GM12878 (cell line): Measurements from ENCODE around the gene NFAT5. TPM values are rescaled to one million over a fixed set of nuclear protein-coding genes. Genes with fewer than 3 reads are reported as not detected.

ENCODE experiments used
- ELK1 ChIP-seq: IDR thresholded peaks from 2 replicates; pipeline ENCODE4 v1.6.1; 2012; ENCODE audit warnings: low read depth, low read length, improper control_type of control experiment
- JUNB ChIP-seq: IDR thresholded peaks from 2 replicates; pipeline ENCODE4 v1.6.1; 2016; ENCODE audit warnings: antibody characterized with exemption, mild to moderate bottlenecking
- MTA3 ChIP-seq: IDR thresholded peaks from 2 replicates; pipeline ENCODE4 v1.6.1; 2012; ENCODE audit warnings: low read length, inconsistent platforms, borderline replicate concordance
- POLR2A ChIP-seq: IDR thresholded peaks from 2 replicates; pipeline ENCODE4 v1.6.1; 2011; ENCODE audit warnings: low read depth, mild to moderate bottlenecking, low read length
- RELB ChIP-seq: fragments of 450-650 bp; IDR thresholded peaks from 2 replicates; pipeline ENCODE4 v1.6.1; 2017; ENCODE audit warnings: low read depth, mild to moderate bottlenecking, moderate library complexity
- polyA plus RNA-seq, 11 experiments: library from polyadenylated mRNA; depleted of rRNA in 4 of 11; unstranded in 6 of 11; stranded (reverse) in 5 of 11; fragments of >200 nt; fragmentation: Nextera tagmentation in 4 of 11; fragmentation: Illumina TruSeq in 1 of 11; extraction: Ambion mirVana in 4 of 11; extraction: Trizol in 1 of 11; gene quantifications; 1 replicate in 1 of 11; 2 replicates in 10 of 11; pipeline versions ENCODE4 v1.2.1 to v1.2.3, GENCODE V29; 2011 to 2016; ENCODE audit warnings: inconsistent platforms in 2 of 11, missing spikeins in 2 of 11, low read depth in 1 of 11
- total RNA-seq, 4 experiments: library from RNA; depleted of rRNA in 3 of 4; stranded (reverse); fragments of >200 nt in 3 of 4; fragmentation: Illumina TruSeq in 1 of 4; extraction: Trizol in 1 of 4; gene quantifications; 2 replicates each; pipeline versions ENCODE4 v1.2.1 to v1.2.3, GENCODE V29; 2013 to 2021
- TF ChIP-seq, protein P1 (sequence below): fragments of 450-650 bp; formaldehyde crosslinking; IDR thresholded peaks from 2 replicates; pipeline ENCODE4 v1.4.0; 2020; ENCODE audit warnings: mild to moderate bottlenecking, moderate library complexity
- TF ChIP-seq, protein P2 (sequence below): IDR thresholded peaks from 2 replicates; pipeline ENCODE4 v1.6.1; 2011; ENCODE audit warnings: low read depth, mild to moderate bottlenecking, low read length, moderate library complexity, borderline replicate concordance; ENCODE audit errors: extremely low read depth

The NFAT5 gene
- total and polyA plus RNA-seq, 10 of the 15 experiments (the other 5 are each of a cell fraction or from before 2014, with no cell fraction given) = 0.58 to 31.5 (median 12.7) TPM

DNA sequence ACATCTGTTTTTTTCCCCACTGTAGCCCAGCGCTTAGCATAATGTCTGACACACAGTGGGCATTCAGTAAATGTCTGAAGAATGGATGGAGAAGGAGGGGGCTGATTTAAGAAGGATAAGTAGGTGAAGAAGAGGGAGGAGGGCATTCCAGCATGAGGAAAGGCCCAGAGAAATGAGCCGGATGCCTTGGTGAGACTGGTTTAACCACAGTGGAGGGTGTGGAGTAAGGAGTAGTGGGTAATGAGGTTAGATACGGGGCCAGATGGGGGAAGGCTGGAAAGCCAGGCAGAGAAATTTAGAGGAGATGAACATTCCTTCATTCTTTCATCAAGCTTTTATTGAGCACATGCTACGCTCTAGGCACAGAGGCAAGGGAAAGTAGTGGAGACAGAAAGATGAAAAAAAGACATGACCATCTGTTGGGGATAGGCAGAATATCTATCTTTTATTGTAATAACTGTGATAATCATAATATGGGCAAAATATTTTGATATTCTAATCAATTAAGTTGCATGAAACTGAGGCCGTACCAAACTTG, 43.7 kb upstream of the NFAT5 start (continued):
- TF ChIP-seq, protein P1, sequence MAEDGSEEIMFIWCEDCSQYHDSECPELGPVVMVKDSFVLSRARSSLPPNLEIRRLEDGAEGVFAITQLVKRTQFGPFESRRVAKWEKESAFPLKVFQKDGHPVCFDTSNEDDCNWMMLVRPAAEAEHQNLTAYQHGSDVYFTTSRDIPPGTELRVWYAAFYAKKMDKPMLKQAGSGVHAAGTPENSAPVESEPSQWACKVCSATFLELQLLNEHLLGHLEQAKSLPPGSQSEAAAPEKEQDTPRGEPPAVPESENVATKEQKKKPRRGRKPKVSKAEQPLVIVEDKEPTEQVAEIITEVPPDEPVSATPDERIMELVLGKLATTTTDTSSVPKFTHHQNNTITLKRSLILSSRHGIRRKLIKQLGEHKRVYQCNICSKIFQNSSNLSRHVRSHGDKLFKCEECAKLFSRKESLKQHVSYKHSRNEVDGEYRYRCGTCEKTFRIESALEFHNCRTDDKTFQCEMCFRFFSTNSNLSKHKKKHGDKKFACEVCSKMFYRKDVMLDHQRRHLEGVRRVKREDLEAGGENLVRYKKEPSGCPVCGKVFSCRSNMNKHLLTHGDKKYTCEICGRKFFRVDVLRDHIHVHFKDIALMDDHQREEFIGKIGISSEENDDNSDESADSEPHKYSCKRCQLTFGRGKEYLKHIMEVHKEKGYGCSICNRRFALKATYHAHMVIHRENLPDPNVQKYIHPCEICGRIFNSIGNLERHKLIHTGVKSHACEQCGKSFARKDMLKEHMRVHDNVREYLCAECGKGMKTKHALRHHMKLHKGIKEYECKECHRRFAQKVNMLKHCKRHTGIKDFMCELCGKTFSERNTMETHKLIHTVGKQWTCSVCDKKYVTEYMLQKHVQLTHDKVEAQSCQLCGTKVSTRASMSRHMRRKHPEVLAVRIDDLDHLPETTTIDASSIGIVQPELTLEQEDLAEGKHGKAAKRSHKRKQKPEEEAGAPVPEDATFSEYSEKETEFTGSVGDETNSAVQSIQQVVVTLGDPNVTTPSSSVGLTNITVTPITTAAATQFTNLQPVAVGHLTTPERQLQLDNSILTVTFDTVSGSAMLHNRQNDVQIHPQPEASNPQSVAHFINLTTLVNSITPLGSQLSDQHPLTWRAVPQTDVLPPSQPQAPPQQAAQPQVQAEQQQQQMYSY = no peak
- TF ChIP-seq JUNB (no peak), POLR2A (no peak), RELB (no peak), MTA3 (no peak), ELK1 (no peak)
- TF ChIP-seq, protein P2, sequence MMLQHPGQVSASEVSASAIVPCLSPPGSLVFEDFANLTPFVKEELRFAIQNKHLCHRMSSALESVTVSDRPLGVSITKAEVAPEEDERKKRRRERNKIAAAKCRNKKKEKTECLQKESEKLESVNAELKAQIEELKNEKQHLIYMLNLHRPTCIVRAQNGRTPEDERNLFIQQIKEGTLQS = no peak
